H9 (cell line): ENCODE results near the gene MMP15. TPM values are rescaled to one million over a fixed set of nuclear protein-coding genes. Genes with fewer than 3 reads are reported as not detected.

ENCODE experiments used
- DNase-seq: peaks from one replicate; pipeline ENCODE4 v3.0.0-alpha.2; 2017
- H2AFZ ChIP-seq: one replicate; pipeline ENCODE4 v1.6.1; 2013; ENCODE audit warnings: mild to moderate bottlenecking, low read length, control low read depth, moderate library complexity
- H2AK5ac ChIP-seq: 2 replicates; pipeline ENCODE4 v1.6.1; 2013; ENCODE audit warnings: low read length, control low read depth, mixed read lengths; ENCODE audit not compliant: insufficient read length
- H2BK120ac ChIP-seq: one replicate; pipeline ENCODE4 v1.6.1; 2013; ENCODE audit warnings: low read depth, mild to moderate bottlenecking, low read length, control low read depth, inconsistent platforms; ENCODE audit not compliant: poor library complexity, severe bottlenecking
- H2BK12ac ChIP-seq: 2 replicates; pipeline ENCODE4 v1.6.1; 2013; ENCODE audit warnings: low read length, control low read depth, mixed read lengths, low read depth; ENCODE audit not compliant: insufficient read length
- H2BK15ac ChIP-seq: 2 replicates; pipeline ENCODE4 v1.6.1; 2013; ENCODE audit warnings: low read depth, low read length, control low read depth
- H2BK20ac ChIP-seq: one replicate; pipeline ENCODE4 v1.6.1; 2013; ENCODE audit warnings: low read depth, mild to moderate bottlenecking, low read length, control low read depth, inconsistent platforms; ENCODE audit not compliant: poor library complexity, severe bottlenecking
- H2BK5ac ChIP-seq: 2 replicates; pipeline ENCODE4 v1.6.1; 2013; ENCODE audit warnings: low read length, control low read depth, mixed read lengths; ENCODE audit not compliant: insufficient read length
- H3K14ac ChIP-seq: 2 replicates; pipeline ENCODE4 v1.6.1; 2013; ENCODE audit warnings: low read length, control low read depth; ENCODE audit not compliant: insufficient read depth
- H3K18ac ChIP-seq: 2 replicates; pipeline ENCODE4 v1.6.1; 2013; ENCODE audit warnings: low read depth, mild to moderate bottlenecking, mixed read lengths, low read length, control low read depth; ENCODE audit not compliant: insufficient read length
- H3K23ac ChIP-seq: 2 replicates; pipeline ENCODE4 v1.6.1; 2013; ENCODE audit warnings: low read length, control low read depth, mixed read lengths, low read depth; ENCODE audit not compliant: insufficient read length
- H3K23me2 ChIP-seq: 2 replicates; pipeline ENCODE4 v1.6.1; 2013; ENCODE audit warnings: low read depth, mild to moderate bottlenecking, mixed read lengths, low read length, control low read depth; ENCODE audit not compliant: insufficient read length, poor library complexity, severe bottlenecking
- H3K27ac ChIP-seq: 2 replicates; pipeline ENCODE4 v1.5.1; 2013; ENCODE audit warnings: low read length, control low read depth, mixed read lengths, low read depth; ENCODE audit not compliant: insufficient read length
- H3K27me3 ChIP-seq: 2 replicates; pipeline ENCODE4 v1.6.1; 2013; ENCODE audit warnings: low read length, control low read depth, inconsistent platforms; ENCODE audit not compliant: insufficient read depth
- H3K4ac ChIP-seq: 2 replicates; pipeline ENCODE4 v1.6.1; 2013; ENCODE audit warnings: low read depth, mild to moderate bottlenecking, control low read depth, inconsistent platforms, low read length, moderate library complexity
- H3K4me1 ChIP-seq: 2 replicates; pipeline ENCODE4 v1.6.1; 2013; ENCODE audit warnings: low read length, control low read depth, inconsistent platforms; ENCODE audit not compliant: insufficient read depth
- H3K4me2 ChIP-seq: 2 replicates; pipeline ENCODE4 v1.6.1; 2013; ENCODE audit warnings: low read length, control low read depth, mixed read lengths; ENCODE audit not compliant: insufficient read length, insufficient read depth
- H3K56ac ChIP-seq: 2 replicates; pipeline ENCODE4 v1.6.1; 2013; ENCODE audit warnings: low read depth, mild to moderate bottlenecking, mixed read lengths, low read length, control low read depth; ENCODE audit not compliant: insufficient read length
- H3K79me1 ChIP-seq: 2 replicates; pipeline ENCODE4 v1.6.1; 2013; ENCODE audit warnings: low read depth, mild to moderate bottlenecking, moderate library complexity, low read length, control low read depth, inconsistent platforms; ENCODE audit not compliant: insufficient read depth, poor library complexity, severe bottlenecking
- H3K79me2 ChIP-seq: 2 replicates; pipeline ENCODE4 v1.6.1; 2013; ENCODE audit warnings: low read length, control low read depth, inconsistent platforms; ENCODE audit not compliant: insufficient read depth
- H3K9ac ChIP-seq: 2 replicates; pipeline ENCODE4 v1.6.1; 2013; ENCODE audit warnings: low read length, control low read depth, mixed read lengths; ENCODE audit not compliant: insufficient read length; ENCODE audit errors: extremely low read depth
- H3K9me3 ChIP-seq: one replicate; pipeline ENCODE4 v1.6.1; 2013; ENCODE audit warnings: low read depth, low read length, inconsistent platforms; ENCODE audit not compliant: control insufficient read depth
- H3T11ph ChIP-seq: one replicate; pipeline ENCODE4 v1.6.1; 2013; ENCODE audit warnings: mild to moderate bottlenecking, low read length, control low read depth, inconsistent platforms
- H4K20me1 ChIP-seq: one replicate; pipeline ENCODE4 v1.6.1; 2013; ENCODE audit not compliant: control insufficient read depth, insufficient read length, insufficient read depth
- H4K5ac ChIP-seq: 2 replicates; pipeline ENCODE4 v1.6.1; 2013; ENCODE audit warnings: low read depth, mild to moderate bottlenecking, mixed read lengths, low read length, control low read depth; ENCODE audit not compliant: insufficient read length
- H4K8ac ChIP-seq: replicated peaks from 2 replicates; pipeline ENCODE4 v1.6.1; 2013; ENCODE audit warnings: low read length, control low read depth, mixed read lengths, low read depth; ENCODE audit not compliant: insufficient read length
- H4K91ac ChIP-seq: 2 replicates; pipeline ENCODE4 v1.6.1; 2013; ENCODE audit warnings: low read depth, mild to moderate bottlenecking, moderate library complexity, mixed read lengths, low read length, control low read depth; ENCODE audit not compliant: insufficient read length
- H3K27ac Mint-ChIP-seq, 3 experiments: 2 replicates in 2 of 3; 3 replicates in 1 of 3; pipeline ENCODE4 v1.8.0; 2020 to 2021; ENCODE audit warnings: mixed read lengths in 3 of 3, mild to moderate bottlenecking in 1 of 3, moderate library complexity in 1 of 3
- H3K27me3 Mint-ChIP-seq: 2 replicates; pipeline ENCODE4 v1.8.0; 2021; ENCODE audit warnings: low read depth, mild to moderate bottlenecking, moderate library complexity, mixed read lengths
- H3K36me3 Mint-ChIP-seq, 3 experiments: 2 replicates in 2 of 3; 3 replicates in 1 of 3; pipeline ENCODE4 v1.8.0; 2020 to 2021; ENCODE audit warnings: low read depth in 3 of 3, mixed read lengths in 3 of 3; ENCODE audit not compliant: insufficient read depth in 1 of 3
- H3K4me1 Mint-ChIP-seq, 2 experiments: 2 replicates each; pipeline ENCODE4 v1.8.0; 2020; ENCODE audit warnings: mixed read lengths in 2 of 2
- H3K4me3 Mint-ChIP-seq, 2 experiments: 2 replicates in 1 of 2; 3 replicates in 1 of 2; pipeline ENCODE4 v1.8.0; 2020 to 2021; ENCODE audit warnings: mild to moderate bottlenecking in 2 of 2, mixed read lengths in 2 of 2, moderate library complexity in 1 of 2
- H3K9me3 Mint-ChIP-seq, 2 experiments: 2 replicates in 1 of 2; 3 replicates in 1 of 2; pipeline ENCODE4 v1.8.0; 2020; ENCODE audit warnings: mild to moderate bottlenecking in 2 of 2, mixed read lengths in 2 of 2, moderate library complexity in 1 of 2
- CTCF ChIP-seq: fragments of 200-600 bp; sonication (generic); conservative IDR thresholded peaks from 3 replicates; pipeline ENCODE4 v1.8.0; 2021; ENCODE audit warnings: antibody characterized with exemption, mild to moderate bottlenecking
- WGBS: extraction: QIAGEN DNeasy Blood & Tissue Kit; methylation state at CpG from one replicate; pipeline ENCODE4 v1.1.7; 2013; ENCODE audit warnings: missing lambda C conversion rate, low lambda C conversion rate, mixed read lengths; ENCODE audit not compliant: insufficient read length; ENCODE audit errors: extremely low coverage; 5-methylcytosine and 5-hydroxymethylcytosine counted together
- total RNA-seq: library from RNA; stranded (reverse); gene quantifications from 2 replicates; pipeline ENCODE4 v1.2.1, GENCODE V29; 2021

The MMP15 gene
- total RNA-seq, 1 experiment from 2014 or later: 32.9 TPM

GRCh38 chr16:58074657-58075056 lies 49.1 kb downstream of the MMP15 start:
- Histone ChIP-seq H3K4ac (no peak overlapping the region), H3K9me3 (no peaks in the 10 kb centered on the region)
- no peaks in the 10 kb centered on the region for H3K4me1 Mint-ChIP-seq

More at GRCh38 chr16:58074657-58075056, 49.1 kb downstream of the MMP15 start:
- H2BK5ac ChIP-seq: no peak overlapping the region
- H4K20me1 ChIP-seq: no peaks in the 10 kb centered on the region
- no peak overlapping the region for H4K8ac ChIP-seq
- H3K79me1 ChIP-seq: no peaks in the 10 kb centered on the region
- no peak for DNase-seq
- no peaks in the 10 kb centered on the region for H3K79me2 ChIP-seq
- H3K4me2 ChIP-seq: no peak overlapping the region
- H3K27me3 Mint-ChIP-seq: no peaks in the 10 kb centered on the region; the same call in none of the 2 replicates
- H2BK15ac ChIP-seq: no peak overlapping the region
- H2BK12ac ChIP-seq: no peak overlapping the region
- H3K27ac Mint-ChIP-seq: no peak overlapping the region
- H4K5ac ChIP-seq: no peak overlapping the region
- peaks cover 9 to 11% of the 10 kb centered on the region in 2 experiments; a peak in 3 of 5 replicates for H3K9me3 Mint-ChIP-seq
- H3K36me3 Mint-ChIP-seq: peaks cover 0 to 7% (median 0%) of the 10 kb centered on the region in 3 experiments; a peak in 2 of 7 replicates
- H2AFZ ChIP-seq: no peak overlapping the region
- H2BK120ac ChIP-seq: no peak overlapping the region
- WGBS: no CpG with 5 or more reads among the region's 4 CpGs
- no peaks in the 10 kb centered on the region for H3K27me3 ChIP-seq
- no peak overlapping the region for H3K14ac ChIP-seq
- no peaks in the 10 kb centered on the region for H3K4me1 ChIP-seq
- no peak overlapping the region for H2BK20ac ChIP-seq
- no peak overlapping the region for H3K56ac ChIP-seq
- no peak overlapping the region for H3K23ac ChIP-seq
- H4K91ac ChIP-seq: no peak overlapping the region
- no peak overlapping the region for H2AK5ac ChIP-seq
- TF ChIP-seq CTCF: no peak
- no peak overlapping the region for H3K4me3 Mint-ChIP-seq
- H3K9ac ChIP-seq: no peak overlapping the region
- H3T11ph ChIP-seq: no peak overlapping the region
- H3K18ac ChIP-seq: no peak overlapping the region
- no peak overlapping the region for H3K27ac ChIP-seq
- H3K23me2 ChIP-seq: no peaks in the 10 kb centered on the region
